Vagina (tissue), 2 donors: ENCODE data around the gene LIFR. TPM values are rescaled to one million over a fixed set of nuclear protein-coding genes. Genes with fewer than 3 reads are reported as not detected.
A peak's percentile ranks its signal among the peaks of the same experiment; 100 is the strongest.

ENCODE experiments used
- DNase-seq, 2 donors: peaks; one replicate each; pipeline ENCODE4 v3.0.0-alpha.2; 2017; ENCODE audit errors: extremely low spot score in 2 of 2
- H3K27ac ChIP-seq: fragments of 200-600 bp; sonication (generic); one replicate; pipeline ENCODE4 v1.5.1; 2019
- H3K27me3 ChIP-seq: fragments of 200-600 bp; sonication (generic); one replicate; pipeline ENCODE4 v1.5.1; 2019
- H3K36me3 ChIP-seq, 2 donors: fragments of 200-600 bp; sonication (generic); one replicate each; pipeline ENCODE4 v1.5.1; 2017 to 2019
- H3K4me1 ChIP-seq: fragments of 200-600 bp; sonication (generic); one replicate; pipeline ENCODE4 v1.5.1; 2019
- H3K4me3 ChIP-seq, 2 donors: fragments of 200-600 bp; sonication (generic); 1 replicate in 1 of 2; 2 replicates in 1 of 2; pipeline ENCODE4 v1.5.1; 2016 to 2019
- H3K9me3 ChIP-seq: fragments of 200-600 bp; sonication (generic); one replicate; pipeline ENCODE4 v1.5.1; 2019
- POLR2A ChIP-seq, 2 donors: fragments of 450-650 bp; IDR thresholded peaks; one replicate each; pipeline ENCODE4 v1.6.1; 2017; ENCODE audit warnings: antibody characterized with exemption in 2 of 2, mild to moderate bottlenecking in 2 of 2, moderate library complexity in 2 of 2
- POLR2AphosphoS5 ChIP-seq, 2 donors: sonication (generic); formaldehyde crosslinking; IDR thresholded peaks; one replicate each; pipeline ENCODE4 v1.9.0; 2017; ENCODE audit warnings: antibody characterized with exemption in 2 of 2, mild to moderate bottlenecking in 2 of 2, low read depth in 1 of 2; ENCODE audit not compliant: insufficient read depth in 1 of 2
- intact Hi-C: fragments of 100-400 bp; cut with DNase I; formaldehyde crosslinking; loops from one replicate; pipeline ENCODE4 v1.15.1; 2023
- total RNA-seq: library from RNA; depleted of rRNA; stranded (reverse); fragments of >200 nt; gene quantifications from one replicate; pipeline ENCODE4 v1.2.3, GENCODE V29; 2016
- TF ChIP-seq, protein P1 (sequence below), 3 experiments: fragments of 450-650 bp in 2 of 3; fragments of 200-600 bp in 1 of 3; sonication (generic) in 1 of 3; IDR thresholded peaks; one replicate each; pipeline ENCODE4 v1.5.1; 2017 to 2019; ENCODE audit warnings: antibody characterized with exemption in 3 of 3, mild to moderate bottlenecking in 2 of 3, moderate library complexity in 2 of 3

The LIFR gene
- total RNA-seq, 1 donor from 2014 or later: 63.3 TPM

GRCh38 chr5:38455796-38456330 lies 100.6 kb downstream of the LIFR start:
- no peaks in the 10 kb centered on the region for H3K36me3 ChIP-seq
- no peak overlapping the region for H3K4me3 ChIP-seq
- peak; percentile 64 to 77 for DNase-seq
- TF ChIP-seq POLR2A (IDR thresholded peaks at IDR 0.05): no peak
- TF ChIP-seq POLR2AphosphoS5 (IDR thresholded peaks at IDR 0.05; ENCODE audit: insufficient read depth in 1 of 2, low read depth in 1 of 2): no peak
- TF ChIP-seq, protein P1, sequence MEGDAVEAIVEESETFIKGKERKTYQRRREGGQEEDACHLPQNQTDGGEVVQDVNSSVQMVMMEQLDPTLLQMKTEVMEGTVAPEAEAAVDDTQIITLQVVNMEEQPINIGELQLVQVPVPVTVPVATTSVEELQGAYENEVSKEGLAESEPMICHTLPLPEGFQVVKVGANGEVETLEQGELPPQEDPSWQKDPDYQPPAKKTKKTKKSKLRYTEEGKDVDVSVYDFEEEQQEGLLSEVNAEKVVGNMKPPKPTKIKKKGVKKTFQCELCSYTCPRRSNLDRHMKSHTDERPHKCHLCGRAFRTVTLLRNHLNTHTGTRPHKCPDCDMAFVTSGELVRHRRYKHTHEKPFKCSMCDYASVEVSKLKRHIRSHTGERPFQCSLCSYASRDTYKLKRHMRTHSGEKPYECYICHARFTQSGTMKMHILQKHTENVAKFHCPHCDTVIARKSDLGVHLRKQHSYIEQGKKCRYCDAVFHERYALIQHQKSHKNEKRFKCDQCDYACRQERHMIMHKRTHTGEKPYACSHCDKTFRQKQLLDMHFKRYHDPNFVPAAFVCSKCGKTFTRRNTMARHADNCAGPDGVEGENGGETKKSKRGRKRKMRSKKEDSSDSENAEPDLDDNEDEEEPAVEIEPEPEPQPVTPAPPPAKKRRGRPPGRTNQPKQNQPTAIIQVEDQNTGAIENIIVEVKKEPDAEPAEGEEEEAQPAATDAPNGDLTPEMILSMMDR (IDR thresholded peaks at IDR 0.05): no peak
- H3K27ac ChIP-seq: no peak overlapping the region
- intact Hi-C loops: no loop called here
- H3K9me3 ChIP-seq: no peaks in the 10 kb centered on the region
- H3K4me1 ChIP-seq: peaks cover 5% of the 10 kb centered on the region
- H3K27me3 ChIP-seq: no peaks in the 10 kb centered on the region

DNA sequence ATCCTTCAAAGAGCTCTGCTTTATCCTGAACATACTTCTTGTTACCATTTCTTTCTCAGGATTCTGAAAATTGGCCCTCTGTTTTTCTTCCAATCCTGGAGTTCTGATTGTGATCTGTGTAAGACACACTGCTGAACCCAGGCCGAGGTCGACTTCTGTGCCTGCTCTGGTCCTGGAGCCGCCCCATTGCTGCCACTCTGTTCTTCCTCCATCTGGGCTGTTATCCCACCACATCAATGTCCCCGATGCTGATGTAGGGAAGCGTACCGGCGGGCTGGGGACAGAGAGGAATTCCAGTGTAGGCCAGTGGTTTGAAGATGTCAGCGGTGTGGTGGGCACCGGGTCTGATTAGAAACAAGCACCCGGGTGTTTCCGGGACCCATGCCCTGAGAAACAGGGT lies 102.5 kb downstream of the LIFR start:
- no peak overlapping the region for H3K27ac ChIP-seq
- TF ChIP-seq POLR2AphosphoS5 (IDR thresholded peaks at IDR 0.05; ENCODE audit: insufficient read depth in 1 of 2, low read depth in 1 of 2): no peak
- TF ChIP-seq, protein P1 (IDR thresholded peaks at IDR 0.05): no peak
- no peak for TF ChIP-seq POLR2A (IDR thresholded peaks at IDR 0.05)
- DNase-seq: peak; percentile 37 to 93
- H3K4me1 ChIP-seq: peaks cover 8% of the 10 kb centered on the region
- H3K27me3 ChIP-seq: no peaks in the 10 kb centered on the region
- intact Hi-C loops: no loop called here
- no peaks in the 10 kb centered on the region for H3K36me3 ChIP-seq
- H3K4me3 ChIP-seq: no peak overlapping the region
- no peaks in the 10 kb centered on the region for H3K9me3 ChIP-seq

DNA sequence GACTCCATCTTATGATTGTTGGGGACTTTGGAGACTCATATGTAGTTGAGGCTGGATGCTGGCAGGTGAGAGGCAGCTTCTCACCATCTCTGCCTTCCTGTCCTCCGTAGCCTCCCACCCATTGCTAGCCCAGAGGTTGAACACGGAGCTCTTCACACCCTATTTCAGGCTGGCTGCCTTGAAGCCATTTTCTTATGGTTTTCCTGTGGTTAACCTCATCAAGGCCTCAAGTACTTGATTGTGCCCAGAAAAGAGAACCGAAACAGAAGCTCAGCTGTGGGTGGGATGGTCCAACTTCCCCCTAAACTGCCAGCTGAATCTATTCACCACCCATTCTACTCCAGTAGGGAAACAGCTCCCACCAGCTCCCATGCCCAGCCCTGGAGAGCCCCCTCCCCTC lies 102.9 kb downstream of the LIFR start:
- TF ChIP-seq, protein P1 (IDR thresholded peaks at IDR 0.05): no peak
- no peak for TF ChIP-seq POLR2AphosphoS5 (IDR thresholded peaks at IDR 0.05; ENCODE audit: insufficient read depth in 1 of 2, low read depth in 1 of 2)
- no peak for TF ChIP-seq POLR2A (IDR thresholded peaks at IDR 0.05)
- Histone ChIP-seq H3K4me3 (no peak overlapping the region), H3K27ac (no peak overlapping the region), H3K36me3 (no peaks in the 10 kb centered on the region), H3K9me3 (no peaks in the 10 kb centered on the region), H3K27me3 (no peaks in the 10 kb centered on the region), H3K4me1 (peaks cover 8% of the 10 kb centered on the region)
- DNase-seq: peak; percentile 34 to 70
- intact Hi-C loops: no loop called here

GRCh38 chr5:38452201-38452600 lies 104.2 kb downstream of the LIFR start:
- Histone ChIP-seq H3K9me3 (no peaks in the 10 kb centered on the region), H3K27ac (no peak overlapping the region), H3K36me3 (no peaks in the 10 kb centered on the region), H3K4me3 (no peak overlapping the region), H3K4me1 (peaks cover 20% of the 10 kb centered on the region), H3K27me3 (no peaks in the 10 kb centered on the region)
- intact Hi-C loops: no loop called here
- TF ChIP-seq, protein P1 (IDR thresholded peaks at IDR 0.05): no peak
- TF ChIP-seq POLR2A (IDR thresholded peaks at IDR 0.05) (no peak), POLR2AphosphoS5 (IDR thresholded peaks at IDR 0.05; ENCODE audit: insufficient read depth in 1 of 2, low read depth in 1 of 2) (no peak)
- peak in 1 of 2 donors; percentile 58 for DNase-seq

GRCh38 chr5:38451074-38451725 lies 105.2 kb downstream of the LIFR start:
- H3K27ac ChIP-seq: no peak overlapping the region
- DNase-seq: peak in 1 of 2 donors; percentile 60
- TF ChIP-seq POLR2AphosphoS5 (IDR thresholded peaks at IDR 0.05; ENCODE audit: insufficient read depth in 1 of 2, low read depth in 1 of 2) (no peak), POLR2A (IDR thresholded peaks at IDR 0.05) (no peak)
- TF ChIP-seq, protein P1 (IDR thresholded peaks at IDR 0.05): no peak

More at GRCh38 chr5:38451074-38451725, 105.2 kb downstream of the LIFR start:
- no peaks in the 10 kb centered on the region for H3K36me3 ChIP-seq
- no peak overlapping the region for H3K4me3 ChIP-seq
- intact Hi-C loops: no loop called here
- no peaks in the 10 kb centered on the region for H3K27me3 ChIP-seq
- H3K9me3 ChIP-seq: no peaks in the 10 kb centered on the region
- peaks cover 23% of the 10 kb centered on the region for H3K4me1 ChIP-seq
